Uterus (tissue), 4 donors: Measurements from ENCODE around the gene PIP5KL1. TPM values are rescaled to one million over a fixed set of nuclear protein-coding genes. Genes with fewer than 3 reads are reported as not detected.

ENCODE experiments used
- DNase-seq, 2 donors: peaks; one replicate each; pipeline ENCODE4 v3.0.0-alpha.2; 2019 to 2020
- H3K27ac ChIP-seq, 2 donors: fragments of 200-600 bp; sonication (generic); 1 replicate in 1 of 2; 2 replicates in 1 of 2; pipeline ENCODE4 v1.5.1; 2016 to 2018
- H3K27me3 ChIP-seq, 2 donors: fragments of 200-600 bp; sonication (generic); one replicate each; pipeline ENCODE4 v1.5.1; 2018 to 2019; ENCODE audit warnings: control low read depth in 1 of 2
- H3K36me3 ChIP-seq, 2 donors: fragments of 200-600 bp; sonication (generic); one replicate each; pipeline ENCODE4 v1.5.1; 2019; ENCODE audit warnings: control low read depth in 1 of 2
- H3K4me1 ChIP-seq, 2 donors: fragments of 200-600 bp; sonication (generic); one replicate each; pipeline ENCODE4 v1.5.1; 2018 to 2019; ENCODE audit warnings: control low read depth in 1 of 2
- H3K4me3 ChIP-seq, 2 donors: fragments of 200-600 bp; sonication (generic); 1 replicate in 1 of 2; 2 replicates in 1 of 2; pipeline ENCODE4 v1.5.1; 2018 to 2019; ENCODE audit warnings: mild to moderate bottlenecking in 1 of 2
- H3K9me3 ChIP-seq, 2 donors: fragments of 200-600 bp; sonication (generic); one replicate each; pipeline ENCODE4 v1.5.1; 2019; ENCODE audit warnings: control low read depth in 1 of 2
- CTCF ChIP-seq, 4 experiments: fragments of 200-600 bp in 2 of 4; fragments of 450-650 bp in 2 of 4; sonication (generic) in 2 of 4; IDR thresholded peaks; one replicate each; pipeline ENCODE4 v1.5.1; 2016 to 2019; ENCODE audit warnings: antibody characterized with exemption in 4 of 4, mild to moderate bottlenecking in 2 of 4, moderate library complexity in 1 of 4
- POLR2A ChIP-seq, 2 donors: fragments of 450-650 bp; IDR thresholded peaks; one replicate each; pipeline ENCODE4 v1.6.1; 2016; ENCODE audit warnings: antibody characterized with exemption in 2 of 2, mild to moderate bottlenecking in 1 of 2, moderate library complexity in 1 of 2
- intact Hi-C: fragments of 100-400 bp; cut with DNase I; formaldehyde crosslinking; loops from one replicate; pipeline ENCODE4 v1.15.1; 2023; ENCODE audit warnings: low total_unique reads
- total RNA-seq, 4 donors: library from RNA; depleted of rRNA in 3 of 4; stranded (reverse); fragments of >200 nt in 3 of 4; gene quantifications; one replicate each; pipeline versions ENCODE4 v1.1.0 to v1.2.4, GENCODE V29; 2014 to 2023
- donor health status: DM: yes; HTN: yes; CAD: no.

PIP5KL1 gene
- total RNA-seq, 4 donors from 2014 or later: 2.9 to 11.3 (median 3.2) TPM; not detected in 1

GRCh38 chr9:127877566-127877998 lies 53.0 kb downstream of the PIP5KL1 start, which contains the start of gene AK1:
Gene AK1 (minus strand): TSS chr9:127877675. CDS start chr9:127874617, 3,058 bp downstream.
- H3K9me3 ChIP-seq: no peaks in the 10 kb centered on the region
- H3K4me3 ChIP-seq: peak within 1 kb of the TSS; percentile 44 to 62
- H3K4me1 ChIP-seq: peaks cover 0 to 34% of the 10 kb centered on the region in 2 donors
- DNase-seq: peak; percentile 76 to 78
- peak within 1 kb of the TSS; percentile 65 to 67 for H3K27ac ChIP-seq
- no peaks in the 10 kb centered on the region for H3K36me3 ChIP-seq
- H3K27me3 ChIP-seq: no peaks in the 10 kb centered on the region
- intact Hi-C loops: no loop called here
- TF ChIP-seq POLR2A (IDR thresholded peaks at IDR 0.05) (peak; percentile 43 to 56), CTCF (IDR thresholded peaks at IDR 0.05) (no peak)

- intact Hi-C loops: no loop called here
- DNase-seq: no peak
Measured at GRCh38 chr9:127876764-127877562, 53.6 kb downstream of the PIP5KL1 start.

GRCh38 chr9:127876026-127876763 lies 54.4 kb downstream of the PIP5KL1 start:
- no peak for DNase-seq
- H3K4me1 ChIP-seq: peaks cover 0 to 34% of the 10 kb centered on the region in 2 donors
- intact Hi-C loops: no loop called here

More at GRCh38 chr9:127876764-127877562, 53.6 kb downstream of the PIP5KL1 start:
- no peaks in the 10 kb centered on the region for H3K27me3 ChIP-seq
- TF ChIP-seq POLR2A (IDR thresholded peaks at IDR 0.05): no peak
- no peak for TF ChIP-seq CTCF (IDR thresholded peaks at IDR 0.05)
- peak overlapping the region; percentile 44 to 62 for H3K4me3 ChIP-seq
- peak overlapping the region; percentile 65 to 67 for H3K27ac ChIP-seq
- no peaks in the 10 kb centered on the region for H3K9me3 ChIP-seq
- H3K4me1 ChIP-seq: peaks cover 0 to 34% of the 10 kb centered on the region in 2 donors
- no peaks in the 10 kb centered on the region for H3K36me3 ChIP-seq

GRCh38 chr9:127875306-127875966 lies 55.1 kb downstream of the PIP5KL1 start:
- no peaks in the 10 kb centered on the region for H3K9me3 ChIP-seq
- no peak for DNase-seq
- no peak overlapping the region for H3K4me3 ChIP-seq
- H3K27ac ChIP-seq: peak overlapping the region in 1 of 2 donors; percentile 43
- H3K27me3 ChIP-seq: no peaks in the 10 kb centered on the region
- peaks cover 0 to 34% of the 10 kb centered on the region in 2 donors for H3K4me1 ChIP-seq
- no peaks in the 10 kb centered on the region for H3K36me3 ChIP-seq
- TF ChIP-seq CTCF (IDR thresholded peaks at IDR 0.05) (no peak), POLR2A (IDR thresholded peaks at IDR 0.05) (no peak)
- intact Hi-C loops: no loop called here

More at GRCh38 chr9:127876026-127876763, 54.4 kb downstream of the PIP5KL1 start:
- Histone ChIP-seq H3K36me3 (no peaks in the 10 kb centered on the region), H3K27ac (peak overlapping the region; percentile 65 to 67), H3K4me3 (no peak overlapping the region), H3K9me3 (no peaks in the 10 kb centered on the region), H3K27me3 (no peaks in the 10 kb centered on the region)
- TF ChIP-seq CTCF (IDR thresholded peaks at IDR 0.05) (no peak), POLR2A (IDR thresholded peaks at IDR 0.05) (no peak)
